Kidney epithelial cell (primary cell): Measurements from ENCODE around the gene RGS13. TPM values are rescaled to one million over a fixed set of nuclear protein-coding genes. Genes with fewer than 3 reads are reported as not detected.

Source experiments
- DNase-seq: peaks from one replicate; pipeline ENCODE4 v3.0.0-alpha.2; 2010; ENCODE audit warnings: low read depth
- H3K27me3 ChIP-seq: 2 replicates; pipeline ENCODE4 v1.6.0; 2011; ENCODE audit warnings: low read length; ENCODE audit not compliant: control insufficient read depth, insufficient read depth
- H3K36me3 ChIP-seq: 2 replicates; pipeline ENCODE4 v1.5.1; 2011; ENCODE audit warnings: low read length; ENCODE audit not compliant: control insufficient read depth, insufficient read depth
- H3K4me3 ChIP-seq: 2 replicates; pipeline ENCODE4 v1.5.1; 2011; ENCODE audit warnings: low read depth, mild to moderate bottlenecking, control low read depth, low read length
- CTCF ChIP-seq: IDR thresholded peaks from 2 replicates; pipeline ENCODE4 v1.5.1; 2011; ENCODE audit warnings: mild to moderate bottlenecking, moderate library complexity, low read length, control low read depth, inconsistent platforms; ENCODE audit not compliant: insufficient read depth, poor library complexity, severe bottlenecking
- total RNA-seq: library from RNA; depleted of rRNA; stranded (reverse); fragments of >200 nt; gene quantifications from 2 replicates; pipeline ENCODE4 v1.2.3, GENCODE V29; 2015

The RGS13 gene
- total RNA-seq, 1 donor from 2014 or later: not detected

GRCh38 chr1:192632641-192633532 is 3.1 kb upstream of the RGS13 start:
- Histone ChIP-seq H3K4me3 (no peak overlapping the region), H3K36me3 (no peaks in the 10 kb centered on the region), H3K27me3 (no peaks in the 10 kb centered on the region)
- TF ChIP-seq CTCF: no peak
- no peak for DNase-seq

- no peak for TF ChIP-seq CTCF
- Histone ChIP-seq H3K4me3 (no peak overlapping the region), H3K27me3 (no peaks in the 10 kb centered on the region), H3K36me3 (no peaks in the 10 kb centered on the region)
- peak; percentile 5 for DNase-seq
Observed at GRCh38 chr1:192633533-192634253, 2.3 kb upstream of the RGS13 start.

- no peak for DNase-seq
- TF ChIP-seq CTCF: no peak
- no peaks in the 10 kb centered on the region for H3K36me3 ChIP-seq
- H3K4me3 ChIP-seq: no peak overlapping the region
- no peaks in the 10 kb centered on the region for H3K27me3 ChIP-seq
Observed at GRCh38 chr1:192635041-192635440, 906 bp upstream of the RGS13 start.

- Histone ChIP-seq H3K4me3 (no peak overlapping the region), H3K27me3 (no peaks in the 10 kb centered on the region), H3K36me3 (no peaks in the 10 kb centered on the region)
- no peak for TF ChIP-seq CTCF
- DNase-seq: peak; percentile 53
Observed at GRCh38 chr1:192639607-192640368, 3.8 kb downstream of the RGS13 start.

GRCh38 chr1:192652159-192652558 is 16.2 kb downstream of the RGS13 start:
- Histone ChIP-seq H3K36me3 (no peaks in the 10 kb centered on the region), H3K4me3 (no peak overlapping the region), H3K27me3 (no peaks in the 10 kb centered on the region)
- no peak for TF ChIP-seq CTCF
- DNase-seq: no peak
